Epithelial cell of esophagus (primary cell): ENCODE results near the gene PIK3R5.

Experiments
- DNase-seq: peaks from one replicate; pipeline ENCODE4 v3.0.0; 2010; ENCODE audit warnings: low read depth
- H3K4me3 ChIP-seq: 2 replicates; pipeline ENCODE4 v1.5.1; 2011; ENCODE audit warnings: mild to moderate bottlenecking, low read length, control low read depth
- TF ChIP-seq, protein P1 (sequence below): IDR thresholded peaks from 2 replicates; pipeline ENCODE4 v1.5.1; 2011; ENCODE audit warnings: low read depth, mild to moderate bottlenecking, low read length, control low read depth, inconsistent platforms; ENCODE audit not compliant: insufficient read depth; ENCODE audit errors: missing control alignments

The PIK3R5 gene

DNA sequence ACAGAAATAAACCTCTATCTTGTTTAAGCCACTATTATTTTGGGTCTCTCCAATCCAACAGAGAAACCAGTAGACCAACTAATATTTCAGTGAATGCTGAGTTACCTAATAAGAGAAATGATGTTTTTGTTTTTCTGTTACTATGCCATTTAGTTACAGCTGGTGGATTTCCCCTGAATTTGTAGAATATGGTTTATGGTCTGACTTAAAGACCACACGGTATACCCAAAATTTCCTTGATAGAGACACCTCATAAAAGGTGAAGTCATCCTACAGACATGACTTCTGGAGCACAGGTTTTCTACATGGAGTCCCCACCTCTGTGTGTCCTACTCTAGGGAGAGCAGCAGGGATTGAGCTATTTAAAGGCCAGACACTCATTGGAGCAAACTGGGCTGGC, 13.3 kb downstream of the PIK3R5 start:
- H3K4me3 ChIP-seq: no peak overlapping the region
- no peak for DNase-seq
- TF ChIP-seq, protein P1, sequence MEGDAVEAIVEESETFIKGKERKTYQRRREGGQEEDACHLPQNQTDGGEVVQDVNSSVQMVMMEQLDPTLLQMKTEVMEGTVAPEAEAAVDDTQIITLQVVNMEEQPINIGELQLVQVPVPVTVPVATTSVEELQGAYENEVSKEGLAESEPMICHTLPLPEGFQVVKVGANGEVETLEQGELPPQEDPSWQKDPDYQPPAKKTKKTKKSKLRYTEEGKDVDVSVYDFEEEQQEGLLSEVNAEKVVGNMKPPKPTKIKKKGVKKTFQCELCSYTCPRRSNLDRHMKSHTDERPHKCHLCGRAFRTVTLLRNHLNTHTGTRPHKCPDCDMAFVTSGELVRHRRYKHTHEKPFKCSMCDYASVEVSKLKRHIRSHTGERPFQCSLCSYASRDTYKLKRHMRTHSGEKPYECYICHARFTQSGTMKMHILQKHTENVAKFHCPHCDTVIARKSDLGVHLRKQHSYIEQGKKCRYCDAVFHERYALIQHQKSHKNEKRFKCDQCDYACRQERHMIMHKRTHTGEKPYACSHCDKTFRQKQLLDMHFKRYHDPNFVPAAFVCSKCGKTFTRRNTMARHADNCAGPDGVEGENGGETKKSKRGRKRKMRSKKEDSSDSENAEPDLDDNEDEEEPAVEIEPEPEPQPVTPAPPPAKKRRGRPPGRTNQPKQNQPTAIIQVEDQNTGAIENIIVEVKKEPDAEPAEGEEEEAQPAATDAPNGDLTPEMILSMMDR: no peak

DNA sequence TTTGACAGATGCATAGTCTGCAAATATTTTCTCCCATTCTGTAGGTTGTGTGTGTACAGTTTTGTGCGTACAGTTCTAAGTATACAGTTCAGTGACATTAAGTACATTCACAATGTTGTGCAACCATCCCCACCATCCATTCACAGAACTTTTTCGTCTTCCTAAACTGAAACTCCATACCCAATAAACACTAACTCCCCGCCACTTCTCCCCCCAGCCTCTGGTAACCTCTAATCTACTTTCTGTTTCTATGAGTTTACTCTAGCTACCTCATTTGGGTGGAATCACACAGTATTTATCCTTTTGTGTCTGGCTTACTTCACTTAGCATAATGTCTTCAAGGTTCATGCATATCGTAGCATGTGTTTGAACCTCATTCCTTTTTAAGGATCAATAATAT, 14.3 kb downstream of the PIK3R5 start:
- H3K4me3 ChIP-seq: no peak overlapping the region
- DNase-seq: no peak
- TF ChIP-seq, protein P1: no peak

DNA sequence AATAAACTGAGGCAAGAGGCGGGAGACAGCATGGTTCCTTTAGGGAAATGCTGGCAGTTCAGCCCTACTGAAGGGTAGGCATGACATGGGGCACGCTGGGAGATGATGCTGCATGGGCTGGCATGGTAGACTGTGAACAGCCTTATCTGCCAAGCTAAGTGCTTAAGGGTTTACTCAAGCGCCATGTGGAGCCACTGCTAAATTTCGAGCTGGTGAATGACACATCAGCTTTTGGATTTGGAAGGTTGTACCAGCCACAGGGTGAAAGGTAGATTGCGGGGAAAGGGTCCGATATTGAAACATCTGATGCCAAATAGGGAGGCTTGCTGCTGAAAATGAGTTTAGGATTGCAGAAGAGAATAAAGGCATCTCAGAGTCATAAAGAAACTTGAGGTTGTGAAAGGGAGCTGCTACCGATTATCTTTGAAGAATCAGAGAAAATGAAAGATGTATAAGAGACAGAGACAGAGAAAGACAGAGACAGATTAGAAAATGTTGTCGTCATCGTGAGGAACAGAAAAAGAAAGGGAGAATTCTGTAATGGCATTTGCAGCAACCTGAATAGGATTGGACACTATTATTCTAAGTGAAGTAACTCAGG, 16.3 kb downstream of the PIK3R5 start:
- DNase-seq: no peak
- no peak overlapping the region for H3K4me3 ChIP-seq
- TF ChIP-seq, protein P1: no peak

DNA sequence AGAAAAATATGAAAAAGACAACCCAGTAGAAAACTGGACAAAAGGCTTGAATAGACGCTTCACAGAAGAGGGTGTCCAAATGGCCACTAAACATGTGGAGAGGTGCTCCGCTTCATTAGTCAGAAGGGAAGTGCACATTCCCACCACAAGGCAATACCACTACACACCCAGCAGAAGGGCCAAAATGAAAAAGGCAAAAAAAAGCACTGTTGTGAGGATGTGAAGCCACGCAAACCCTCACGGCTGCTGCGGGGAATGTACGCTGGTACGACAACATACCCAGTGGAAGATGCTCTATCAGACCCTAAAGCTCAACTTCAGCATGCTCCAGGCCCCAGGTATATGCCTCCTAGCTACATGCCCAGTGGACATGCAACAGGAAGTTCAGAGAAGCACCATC, 17.0 kb downstream of the PIK3R5 start:
- TF ChIP-seq, protein P1: no peak
- no peak overlapping the region for H3K4me3 ChIP-seq
- no peak for DNase-seq

DNA sequence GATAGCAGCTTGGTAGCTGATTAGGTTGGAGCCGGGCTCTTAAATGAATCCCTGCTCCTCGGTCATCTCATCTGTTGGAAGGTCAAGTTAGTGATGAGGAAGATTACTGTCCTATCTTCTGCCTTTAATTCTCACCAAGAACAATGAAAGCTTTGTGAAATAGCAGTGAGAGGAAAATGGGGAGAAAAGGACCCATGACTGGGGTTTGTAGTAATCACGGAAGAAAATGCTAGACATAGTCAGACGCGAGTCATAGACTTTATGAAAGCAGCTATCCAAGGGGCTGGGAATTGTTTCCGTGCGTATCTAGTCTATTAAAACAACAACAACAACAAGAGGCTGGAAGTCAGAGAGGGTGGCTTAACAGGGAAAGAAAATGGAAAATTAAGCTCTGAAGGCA, 18.3 kb downstream of the PIK3R5 start:
- TF ChIP-seq, protein P1: no peak
- DNase-seq: no peak
- H3K4me3 ChIP-seq: no peak overlapping the region

DNA sequence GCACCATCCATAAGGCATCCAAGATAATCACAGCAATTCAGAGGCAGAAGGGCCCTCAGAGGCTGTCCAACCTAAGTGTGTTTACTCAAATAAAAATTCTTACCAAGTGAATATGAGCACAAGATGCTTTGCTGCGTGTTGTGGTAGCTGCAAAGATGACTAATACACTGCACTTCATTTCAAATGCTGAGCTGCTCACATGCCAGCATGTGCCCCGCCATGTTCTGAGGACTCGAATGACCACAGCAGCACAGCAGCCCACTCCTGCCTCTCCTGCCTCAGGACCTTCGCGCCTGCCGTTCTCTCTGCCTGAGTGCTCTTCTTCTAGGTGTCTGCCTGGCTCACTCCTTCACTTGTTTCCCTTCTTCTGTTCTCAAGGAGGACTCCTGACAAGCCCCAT, 19.0 kb downstream of the PIK3R5 start:
- DNase-seq: no peak
- TF ChIP-seq, protein P1: no peak
- no peak overlapping the region for H3K4me3 ChIP-seq

DNA sequence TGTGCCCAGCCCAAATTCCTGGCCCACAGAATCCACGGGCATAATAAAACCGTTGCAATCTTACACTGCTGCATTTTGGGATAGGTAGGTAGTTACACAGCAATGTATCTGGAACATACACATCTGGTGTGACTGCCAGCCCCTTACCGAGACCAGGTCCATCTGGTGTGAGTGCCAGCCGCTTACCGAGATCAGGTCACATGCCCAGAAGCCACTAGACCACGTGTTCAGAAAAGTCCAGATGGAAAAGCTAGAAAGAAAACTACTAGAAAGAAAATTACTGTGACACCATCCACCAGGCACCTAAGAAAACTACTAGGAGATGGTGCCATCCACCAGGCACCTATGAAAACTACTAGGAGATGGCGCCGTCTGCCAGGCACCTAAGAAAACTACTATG, 19.4 kb downstream of the PIK3R5 start:
- TF ChIP-seq, protein P1: no peak
- H3K4me3 ChIP-seq: no peak overlapping the region
- DNase-seq: no peak
